Measurements from ENCODE around the gene LILRA5. TPM values are rescaled to one million over a fixed set of nuclear protein-coding genes. Genes with fewer than 3 reads are reported as not detected.

The LILRA5 gene
- total RNA-seq, 1 experiment from 2014 or later, result not detected

GRCh38 chr19:54351474-54351873 is 38.5 kb upstream of the LILRA5 start:
- ChIA-PET POLR2A (no interaction called here), CTCF (interaction anchor here (1.2 kb wide), 1 partner anchor 40 kb away, joined by 3 read pairs; no protein-coding TSS in a partner anchor)
- Mint-ChIP-seq H3K9me3 (no peaks in the 10 kb centered on the region; the same call in 1 of the 2 replicates), H3K4me3 (no peak overlapping the region), H3K27me3 (ENCODE audit: low read depth) (peaks cover 31% of the 10 kb centered on the region), H3K27ac (no peak overlapping the region), H3K4me1 (no peaks in the 10 kb centered on the region), H3K36me3 (no peaks in the 10 kb centered on the region)
- DNase-seq (ENCODE audit: low spot score) (no peak), ATAC-seq (no peak)
- TF ChIP-seq ZNF512 (CRISPR knock-in tag; IDR thresholded peaks at IDR 0.05; ENCODE audit: borderline replicate concordance) (no peak), AR (CRISPR knock-in tag; IDR thresholded peaks at IDR 0.05) (no peak), CDX4 (CRISPR knock-in tag; IDR thresholded peaks at IDR 0.05; ENCODE audit: borderline replicate concordance) (no peak), FOXK1 (CRISPR knock-in tag; IDR thresholded peaks at IDR 0.05) (no peak), ZNF281 (CRISPR knock-in tag; IDR thresholded peaks at IDR 0.05) (no peak), SMAD4 (CRISPR knock-in tag; IDR thresholded peaks at IDR 0.05) (no peak), ETV6 (CRISPR knock-in tag; IDR thresholded peaks at IDR 0.05) (no peak), STAT6 (CRISPR knock-in tag; conservative IDR thresholded peaks at IDR 0.05; ENCODE audit: low read depth) (no peak), GABPB1 (CRISPR knock-in tag; IDR thresholded peaks at IDR 0.05) (no peak), MAX (CRISPR knock-in tag; IDR thresholded peaks at IDR 0.05) (no peak)
- TF ChIP-seq, protein P1, sequence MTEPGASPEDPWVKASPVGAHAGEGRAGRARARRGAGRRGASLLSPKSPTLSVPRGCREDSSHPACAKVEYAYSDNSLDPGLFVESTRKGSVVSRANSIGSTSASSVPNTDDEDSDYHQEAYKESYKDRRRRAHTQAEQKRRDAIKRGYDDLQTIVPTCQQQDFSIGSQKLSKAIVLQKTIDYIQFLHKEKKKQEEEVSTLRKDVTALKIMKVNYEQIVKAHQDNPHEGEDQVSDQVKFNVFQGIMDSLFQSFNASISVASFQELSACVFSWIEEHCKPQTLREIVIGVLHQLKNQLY (CRISPR knock-in tag; IDR thresholded peaks at IDR 0.05), result no peak

DNA sequence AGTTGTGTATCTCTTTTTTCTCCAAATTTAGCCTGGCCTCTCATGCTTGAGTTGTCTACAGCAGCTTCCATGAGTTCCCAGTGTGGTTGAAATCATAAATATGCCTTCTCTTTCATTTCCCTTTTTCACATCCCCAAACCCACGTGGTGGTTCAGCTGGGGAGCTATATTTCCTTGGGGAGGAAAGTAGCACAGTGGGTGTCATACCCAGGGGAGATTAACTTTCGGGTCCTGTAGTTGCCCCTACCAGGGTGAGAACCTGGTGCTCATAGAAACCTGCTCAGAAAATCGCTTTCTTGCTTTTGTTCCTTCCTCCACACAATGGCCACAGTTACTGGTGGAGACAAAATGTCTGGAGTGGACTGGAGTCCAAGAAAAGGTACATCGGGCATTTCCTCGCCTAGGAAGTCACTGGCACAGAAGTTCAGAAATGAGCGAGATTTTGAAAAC is 33.0 kb upstream of the LILRA5 start:
- CTCF ChIA-PET, result interaction anchor here (1.1 to 1.3 kb wide), 3 partner anchors 20 to 45 kb away, joined by 3 to 5 read pairs (median 3); no protein-coding TSS in a partner anchor

More for the DNA sequence above, 33.0 kb upstream of the LILRA5 start:
- TF ChIP-seq GTF2I (CRISPR knock-in tag; conservative IDR thresholded peaks at IDR 0.05) (no peak), HMGXB4 (CRISPR knock-in tag; IDR thresholded peaks at IDR 0.05) (no peak), SMAD3 (CRISPR knock-in tag; IDR thresholded peaks at IDR 0.05; ENCODE audit: borderline replicate concordance) (no peak), ATF1 (CRISPR knock-in tag; IDR thresholded peaks at IDR 0.05) (no peak), ZNF512 (CRISPR knock-in tag; IDR thresholded peaks at IDR 0.05; ENCODE audit: borderline replicate concordance) (no peak)
- POLR2A ChIA-PET, result no interaction called here
- Mint-ChIP-seq H3K4me1 (no peaks in the 10 kb centered on the region), H3K36me3 (no peaks in the 10 kb centered on the region), H3K27me3 (ENCODE audit: low read depth) (peaks cover 31% of the 10 kb centered on the region), H3K4me3 (no peak overlapping the region), H3K9me3 (no peaks in the 10 kb centered on the region; the same call in 1 of the 2 replicates), H3K27ac (no peak overlapping the region)
- no peak for DNase-seq (ENCODE audit: low spot score)
- no peak for ATAC-seq

All from WTC11 (cell line).